SW 1271 (cell line): ENCODE data around the gene ISG20.

Experiments used
- DNase-seq, 2 experiments: peaks; one replicate each; lab custom pipeline; 2025; lab: John Stamatoyannopoulos, UW

ISG20 gene

DNA sequence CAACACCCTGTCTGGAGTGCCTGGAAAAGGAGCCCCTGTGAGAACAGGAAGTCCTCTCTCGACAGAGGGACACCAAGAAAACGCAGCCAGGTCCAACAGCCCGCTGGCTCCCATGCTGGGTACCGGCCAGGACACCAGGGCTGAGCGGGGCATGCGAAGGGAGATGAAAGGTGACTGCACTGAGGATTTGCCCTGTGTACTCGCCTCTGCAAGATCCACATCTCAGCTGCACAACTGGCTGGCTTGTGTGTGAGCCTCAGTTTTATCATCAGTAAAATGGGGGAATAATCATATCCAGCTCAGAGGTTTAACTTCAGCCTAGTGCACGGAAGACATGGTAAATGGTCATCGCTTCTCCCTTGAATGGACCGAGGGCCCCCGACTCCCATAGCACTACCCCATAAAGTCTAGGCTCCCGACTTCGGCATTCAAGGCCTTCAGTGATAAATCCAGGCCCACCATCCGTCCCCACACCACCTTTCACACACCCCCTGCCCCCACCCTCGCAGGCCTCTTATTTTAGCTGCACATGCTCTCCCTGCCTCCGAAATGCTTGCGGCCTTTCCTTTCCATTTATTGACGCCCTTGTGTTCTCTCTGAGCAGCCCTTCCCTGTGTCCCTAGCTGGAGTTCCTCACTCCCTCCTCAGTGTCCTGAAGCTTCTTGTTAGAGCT is 15.8 kb downstream of the ISG20 start:
- DNase-seq = no peak

DNA sequence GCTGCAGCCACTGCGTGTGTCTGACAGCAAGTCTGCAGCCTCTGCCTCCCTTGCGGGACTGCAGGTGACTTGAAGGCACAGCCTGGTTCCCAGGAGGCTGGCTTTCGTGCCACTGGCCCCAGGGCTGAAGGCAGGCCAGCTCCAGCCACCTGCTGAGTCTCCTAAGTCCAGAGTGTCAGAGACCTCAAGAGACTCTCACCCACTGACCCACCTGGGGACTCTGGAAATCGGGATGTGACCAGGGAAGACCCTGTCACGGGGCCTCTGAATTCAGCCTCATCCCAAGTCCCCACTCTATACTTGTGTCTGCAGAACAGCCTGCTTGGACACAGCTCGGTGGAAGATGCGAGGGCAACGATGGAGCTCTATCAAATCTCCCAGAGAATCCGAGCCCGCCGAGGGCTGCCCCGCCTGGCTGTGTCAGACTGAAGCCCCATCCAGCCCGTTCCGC is 16.3 kb downstream of the ISG20 start:
- no peak for DNase-seq

- DNase-seq = no peak
Observed at GRCh38 chr15:88655800-88656488, 17.1 kb downstream of the ISG20 start.

GRCh38 chr15:88656760-88657221 is 18.0 kb downstream of the ISG20 start:
- no peak for DNase-seq

DNA sequence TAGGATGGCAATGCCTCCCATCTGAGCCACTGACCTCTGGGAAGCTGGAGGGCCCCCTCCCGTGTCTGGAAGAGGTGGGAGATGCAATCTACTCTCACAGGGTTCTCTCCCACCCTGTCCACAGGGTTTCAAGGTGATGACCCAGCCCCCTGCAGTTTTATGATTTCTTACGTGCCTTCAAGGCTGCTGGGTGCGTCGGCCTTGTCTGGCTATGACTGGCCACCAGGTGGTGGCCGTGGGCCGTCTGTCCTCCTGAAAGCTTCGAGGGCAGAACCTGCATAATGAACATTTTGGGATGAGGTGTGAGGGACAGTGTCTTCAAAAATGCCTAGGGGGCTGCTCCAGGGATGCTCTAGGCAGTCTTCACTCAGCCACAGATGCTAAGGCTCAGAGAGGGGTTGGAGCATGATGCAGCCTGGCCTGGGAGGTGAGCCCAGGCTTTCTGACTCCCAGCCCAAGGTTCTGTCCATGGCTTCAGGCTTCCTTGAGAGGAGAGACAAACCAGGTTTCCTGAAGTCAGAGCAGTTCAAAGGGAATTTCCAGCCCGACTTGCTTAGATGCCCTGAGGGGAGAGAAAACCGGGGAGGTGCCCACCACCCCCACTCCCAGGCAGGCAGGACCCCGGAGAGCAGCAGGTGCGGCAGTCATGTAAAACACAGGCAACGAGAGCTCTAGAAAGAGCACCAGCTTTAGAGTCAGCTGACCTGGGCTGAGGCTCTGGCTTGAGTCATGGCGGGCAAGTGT is 18.7 kb downstream of the ISG20 start:
- DNase-seq = peak in 1 of 2 experiments; percentile 22

DNA sequence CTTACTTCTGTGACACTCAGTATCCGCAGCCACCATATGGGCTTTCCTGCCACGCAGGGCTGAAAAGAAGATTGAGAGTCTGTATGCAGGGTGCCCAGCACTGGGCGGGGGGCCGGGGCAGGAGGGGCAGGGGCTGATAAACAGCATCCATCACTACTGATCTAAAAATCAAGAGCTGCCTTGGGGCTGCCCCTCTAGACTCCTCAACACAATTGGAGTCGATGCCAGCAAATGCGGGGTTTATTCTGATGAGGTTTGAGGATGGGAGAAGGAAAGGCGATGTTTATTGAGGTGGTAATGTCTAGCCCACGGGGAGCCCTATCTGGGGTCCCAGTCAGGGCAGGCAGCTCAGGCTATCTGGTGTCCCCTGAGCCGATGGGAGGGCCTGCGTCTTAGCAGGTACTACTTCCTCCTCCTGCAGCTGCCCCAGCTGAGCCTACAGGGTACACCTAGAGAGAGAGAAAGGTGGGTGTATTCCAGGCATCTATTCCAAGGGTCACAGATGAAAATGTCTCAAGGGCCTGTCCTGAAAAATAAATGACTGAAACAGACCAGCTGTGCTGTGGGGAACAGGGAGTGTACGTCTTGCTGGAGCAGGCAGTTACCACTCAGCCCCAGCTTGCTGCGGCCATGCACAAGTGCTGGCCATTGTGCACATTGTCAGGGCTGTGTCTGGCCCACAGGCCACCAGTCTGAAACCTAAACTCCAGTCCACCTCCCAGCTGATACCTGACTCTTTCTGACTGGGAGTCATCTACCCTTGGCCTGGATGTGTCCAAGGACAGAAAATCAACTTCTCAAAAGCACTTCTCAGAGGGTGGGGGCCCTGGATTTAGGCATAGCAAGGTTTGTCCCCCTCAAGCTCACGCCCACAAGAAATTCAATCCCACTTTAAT is 19.5 kb downstream of the ISG20 start:
- no peak for DNase-seq

- no peak for DNase-seq
Observed at GRCh38 chr15:88658972-88659931, 20.4 kb downstream of the ISG20 start.

DNA sequence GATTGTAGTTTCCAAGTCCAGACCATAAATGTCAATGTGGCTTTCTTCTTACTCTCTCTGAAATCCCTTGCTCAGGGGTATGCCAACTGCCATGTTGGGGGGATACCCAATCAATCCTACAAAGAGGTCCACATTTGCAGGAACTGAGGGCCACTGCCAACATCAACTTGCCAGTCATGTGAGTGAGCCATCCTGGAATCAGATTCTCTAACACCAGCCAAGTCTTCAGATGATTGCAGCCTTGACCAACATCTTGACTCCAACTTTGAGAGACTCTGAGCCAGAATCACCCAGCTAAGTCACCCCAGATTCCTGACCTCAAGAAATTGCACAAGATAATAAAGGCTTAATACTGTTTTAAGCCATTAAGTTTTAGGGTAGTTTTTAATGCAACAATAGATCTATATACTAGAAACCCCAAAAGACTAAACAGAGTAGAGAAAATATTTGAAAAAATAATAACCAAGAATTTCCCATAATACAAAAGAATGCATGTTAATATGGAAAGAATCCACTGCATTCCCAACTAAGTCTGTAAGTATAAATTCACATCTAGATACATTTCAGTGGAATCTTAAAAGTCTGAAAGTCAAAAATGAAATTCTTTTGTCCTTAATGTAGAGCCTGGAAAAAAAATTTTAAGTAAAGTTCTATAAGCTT is 22.4 kb downstream of the ISG20 start:
- DNase-seq = no peak

DNA sequence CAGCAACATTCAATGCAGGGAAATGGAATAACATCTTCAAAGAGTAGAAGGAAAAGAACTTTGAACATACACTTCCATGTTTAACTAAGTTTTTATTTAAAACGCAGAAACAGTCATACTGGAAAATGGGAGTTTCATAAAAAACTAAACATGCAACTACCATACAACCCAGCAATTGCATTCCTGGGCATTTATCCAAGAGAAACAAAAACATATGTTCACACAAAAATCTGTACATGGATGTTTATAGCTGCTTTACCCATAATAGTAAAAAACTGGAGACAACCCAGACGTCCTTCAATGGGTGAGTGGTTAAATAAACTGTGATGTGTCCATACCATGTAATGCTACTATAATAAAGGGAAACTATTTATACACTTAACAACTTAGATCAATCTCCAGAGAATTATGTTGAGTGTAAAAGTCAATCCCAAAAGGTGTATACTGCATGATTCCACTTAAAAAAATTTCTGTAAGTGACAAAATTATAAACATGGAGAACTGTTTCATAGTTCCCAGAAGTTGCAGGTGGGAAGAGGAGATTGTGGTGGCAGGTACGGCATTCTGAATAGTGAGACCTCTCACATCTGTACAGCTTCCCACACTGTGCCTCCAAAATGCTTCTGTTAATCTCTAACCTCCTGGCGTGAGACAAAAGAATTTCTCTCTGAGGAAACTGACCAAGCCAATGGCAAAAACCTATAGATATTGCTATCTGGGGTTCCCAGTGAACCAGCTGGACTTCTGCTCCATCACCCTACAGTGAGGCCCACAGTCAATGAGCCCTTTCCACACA is 23.1 kb downstream of the ISG20 start:
- DNase-seq = no peak

GRCh38 chr15:88663141-88663621 is 24.4 kb downstream of the ISG20 start:
- DNase-seq = no peak

DNA sequence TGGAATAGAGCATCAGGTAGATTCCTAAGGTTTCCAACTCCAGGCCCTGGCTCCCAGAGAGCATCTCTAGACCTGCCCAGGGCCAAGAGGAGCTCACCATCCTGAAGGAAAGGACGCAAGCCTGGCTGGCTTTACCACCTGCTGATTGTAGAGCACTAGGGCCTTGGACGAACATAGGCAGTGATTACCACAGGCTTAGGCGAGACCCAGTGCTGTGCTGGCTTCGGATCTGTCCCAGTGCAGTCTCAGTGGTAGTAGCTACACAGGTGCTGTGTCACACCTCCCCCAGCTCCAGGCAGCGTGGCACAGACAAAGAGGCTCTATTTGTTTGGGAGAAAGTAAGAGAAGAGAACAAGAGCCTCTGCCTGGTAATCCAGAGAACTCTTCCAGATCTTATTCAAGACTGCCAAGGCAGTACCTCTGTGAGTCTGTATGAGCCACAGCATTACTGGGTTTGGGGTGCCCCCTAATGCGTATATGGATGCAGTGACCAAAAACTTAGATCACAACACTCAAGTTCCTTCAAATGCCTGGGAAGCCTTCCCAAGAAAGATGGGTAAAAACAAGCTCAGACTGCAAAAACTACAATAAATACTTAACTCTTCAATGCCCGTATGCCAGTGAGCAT is 25.4 kb downstream of the ISG20 start:
- peak in 1 of 2 experiments; percentile 27 for DNase-seq

- DNase-seq = no peak
Observed at GRCh38 chr15:88674661-88675060, 35.8 kb downstream of the ISG20 start.

DNA sequence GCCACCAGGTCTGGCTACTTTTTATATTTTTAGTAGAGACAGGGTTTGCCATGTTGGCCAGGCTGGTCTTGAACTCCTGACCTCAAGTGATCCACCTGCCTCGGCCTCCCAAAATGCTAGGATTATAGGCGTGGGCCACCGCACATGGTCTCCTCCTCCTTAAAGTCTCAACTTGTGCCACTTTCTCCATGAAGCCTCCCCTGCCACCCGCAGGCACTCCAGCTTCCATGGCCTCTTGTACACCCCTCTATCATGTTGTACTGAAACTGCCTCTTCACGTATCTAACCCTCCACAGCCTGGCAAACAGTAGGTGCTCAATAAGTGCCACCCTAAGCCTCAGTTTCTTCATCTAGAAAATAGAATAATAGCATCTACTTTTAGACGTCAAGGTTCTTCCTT is 39.9 kb downstream of the ISG20 start:
- no peak for DNase-seq

DNA sequence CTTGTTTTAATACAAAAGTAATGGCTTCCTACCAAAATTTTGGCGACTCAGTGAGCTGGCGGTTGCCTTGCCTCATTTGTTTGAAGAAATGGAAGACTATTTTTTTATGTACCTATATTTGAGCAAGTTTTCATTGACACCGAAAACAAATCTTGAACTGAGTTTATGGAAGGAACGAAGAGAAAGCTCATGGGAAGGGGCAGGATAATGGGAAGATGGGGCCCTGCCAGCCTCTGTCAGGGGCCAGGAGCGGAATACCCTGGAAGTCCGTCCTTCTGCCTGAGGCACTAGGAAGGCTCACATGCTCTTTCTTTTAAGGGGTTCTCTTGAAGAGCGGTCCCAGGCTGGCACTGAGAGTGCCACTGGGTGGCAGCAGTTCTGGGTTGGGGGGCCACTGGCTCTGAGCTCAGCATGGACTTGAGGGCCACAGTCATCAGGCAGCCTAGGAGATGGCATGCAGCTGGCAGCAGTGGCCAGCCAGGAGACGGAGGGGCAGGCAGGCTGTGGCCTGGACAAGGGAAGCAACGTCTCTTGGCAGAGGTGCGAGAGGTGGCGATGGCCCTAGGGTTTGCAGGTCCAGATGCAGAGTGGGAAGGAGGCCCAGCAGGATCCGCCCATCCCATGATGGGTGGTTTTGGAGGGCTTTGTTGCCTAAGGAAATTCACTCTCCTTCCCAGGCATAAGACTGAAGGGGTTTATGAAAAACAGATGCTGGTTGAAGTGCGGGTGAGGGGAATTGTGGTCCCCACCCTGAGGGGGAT is 41.6 kb downstream of the ISG20 start:
- no peak for DNase-seq

GRCh38 chr15:88681610-88682221 is 42.9 kb downstream of the ISG20 start:
- DNase-seq = no peak

GRCh38 chr15:88684345-88684744 is 45.5 kb downstream of the ISG20 start:
- DNase-seq = no peak

DNA sequence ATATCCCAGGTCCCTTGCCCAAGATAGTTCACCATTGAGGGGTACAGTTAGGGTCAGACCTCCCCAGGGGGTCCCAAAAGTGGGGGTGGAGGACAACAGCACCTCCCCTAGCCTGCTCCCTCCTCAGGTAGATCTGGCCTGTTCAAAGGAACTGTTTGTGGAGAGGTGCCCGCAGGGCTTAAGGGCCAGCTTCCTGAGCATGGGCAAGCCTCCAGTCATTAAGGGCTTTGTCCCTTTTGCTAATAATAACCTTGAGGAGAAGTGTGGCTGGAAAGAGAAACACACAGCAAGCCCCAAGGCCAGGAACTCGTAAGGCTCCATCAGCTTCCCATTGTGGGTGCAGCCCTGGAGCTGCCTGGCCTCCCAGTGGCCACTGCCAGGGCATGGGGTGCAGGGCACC is 47.4 kb downstream of the ISG20 start:
- no peak for DNase-seq
